GM12878 (cell line): ENCODE results near the gene IGFBP3. TPM values are rescaled to one million over a fixed set of nuclear protein-coding genes. Genes with fewer than 3 reads are reported as not detected.

Experiments used
- ATAC-seq: fragments of 200-7000 bp; cut with Tn5 transposase; 3 replicates; pipeline ENCODE4 v1.9.1; 2020; ENCODE audit warnings: mild to moderate bottlenecking, moderate library complexity
- BruUV-seq: library from RNA; stranded (reverse); fragments of 400-500 nt; replicated peaks from 2 replicates; lab custom pipeline; 2021; lab: Mats Ljungman, UMichigan
- CTCF ChIA-PET: fragments of 300-600 bp; sonication (Branson Sonifier 250); formaldehyde crosslinking; extraction: SDS; loops from one replicate; lab custom pipeline; 2021; ENCODE audit warnings: inconsistent platforms; lab: Yijun Ruan, JAX
- POLR2A ChIA-PET: fragments of 350-600 bp; formaldehyde crosslinking; extraction: SDS; loops from one replicate; lab custom pipeline; 2021; ENCODE audit warnings: inconsistent platforms; lab: Charles Lee
- RAD21 ChIA-PET: fragments of 300-600 bp; sonication (Branson Sonifier 250); formaldehyde crosslinking; loops from one replicate; lab custom pipeline; 2023; ENCODE audit warnings: antibody characterized with exemption; ENCODE audit not compliant: unreplicated experiment; lab: Charles Lee
- SMC1A ChIA-PET: fragments of 300-600 bp; sonication (Branson Sonifier 250); formaldehyde crosslinking; loops from one replicate; lab custom pipeline; 2023; ENCODE audit not compliant: unreplicated experiment, uncharacterized antibody; lab: Charles Lee
- DNase-seq: peaks from one replicate; pipeline ENCODE4 v3.0.0-alpha.2; 2011; ENCODE audit warnings: low read depth, low spot score
- FAIRE-seq: peaks from 3 replicates; lab custom pipeline; 2011; peaks lifted over from hg19 to GRCh38; lab: Jason Lieb, UNC
- H2AFZ ChIP-seq: 2 replicates; pipeline ENCODE4 v1.6.0; 2011; ENCODE audit warnings: low read depth, low read length, control low read depth; ENCODE audit not compliant: control insufficient read depth
- H3K27ac ChIP-seq: 2 replicates; pipeline ENCODE4 v1.5.1; 2011; ENCODE audit warnings: control low read depth; ENCODE audit not compliant: control insufficient read depth, insufficient read depth
- H3K27me3 ChIP-seq, 2 experiments: replicated peaks in 1 of 2; 2 replicates each; pipeline versions ENCODE4 v1.6.0 to v1.6.1; 2011; ENCODE audit warnings: low read length in 1 of 2; ENCODE audit not compliant: control insufficient read depth in 2 of 2, insufficient read depth in 2 of 2
- H3K36me3 ChIP-seq, 2 experiments: 2 replicates each; pipeline ENCODE4 v1.5.1; 2011; ENCODE audit warnings: low read length in 1 of 2; ENCODE audit not compliant: control insufficient read depth in 2 of 2, insufficient read depth in 2 of 2
- H3K4me1 ChIP-seq: 2 replicates; pipeline ENCODE4 v1.6.1; 2011; ENCODE audit warnings: mild to moderate bottlenecking, low read length, moderate library complexity, mixed read lengths; ENCODE audit not compliant: control insufficient read depth, insufficient read depth
- H3K4me2 ChIP-seq: 2 replicates; pipeline ENCODE4 v1.6.0; 2011; ENCODE audit warnings: control low read depth; ENCODE audit not compliant: control insufficient read depth, insufficient read depth
- H3K4me3 ChIP-seq: fragments of 200-600 bp; sonication (generic); 2 replicates; pipeline ENCODE4 v1.5.1; 2016
- H3K79me2 ChIP-seq: 2 replicates; pipeline ENCODE4 v1.6.0; 2011; ENCODE audit warnings: low read length; ENCODE audit not compliant: control insufficient read depth, insufficient read depth
- H3K9ac ChIP-seq: 2 replicates; pipeline ENCODE4 v1.8.0; 2011; ENCODE audit warnings: low read length, control low read depth, mixed read lengths; ENCODE audit not compliant: control insufficient read depth, insufficient read depth
- H3K9me3 ChIP-seq: replicated peaks from 3 replicates; pipeline ENCODE4 v1.5.1; 2011; ENCODE audit warnings: mild to moderate bottlenecking, low read length; ENCODE audit not compliant: control insufficient read depth, insufficient read depth
- H4K20me1 ChIP-seq: 2 replicates; pipeline ENCODE4 v1.6.0; 2011; ENCODE audit not compliant: control insufficient read depth, insufficient read depth
- ATF3 ChIP-seq: IDR thresholded peaks from 2 replicates; pipeline ENCODE4 v1.6.1; 2011; ENCODE audit warnings: low read depth, mild to moderate bottlenecking, low read length, moderate library complexity, borderline replicate concordance; ENCODE audit errors: extremely low read depth
- CBFB ChIP-seq: IDR thresholded peaks from 2 replicates; pipeline ENCODE4 v1.6.1; 2016; ENCODE audit warnings: antibody characterized with exemption, low read depth
- MEF2A ChIP-seq: IDR thresholded peaks from 2 replicates; pipeline ENCODE4 v1.6.1; 2011; ENCODE audit warnings: low read depth, mild to moderate bottlenecking, low read length, moderate library complexity; ENCODE audit not compliant: insufficient read depth
- NR2C2 ChIP-seq: IDR thresholded peaks from 2 replicates; pipeline ENCODE4 v1.6.1; 2011; ENCODE audit warnings: borderline replicate concordance, low read depth; ENCODE audit not compliant: control insufficient read depth, insufficient read length
- ZNF384 ChIP-seq: IDR thresholded peaks from 2 replicates; pipeline ENCODE4 v1.6.1; 2012; ENCODE audit warnings: low read depth, mild to moderate bottlenecking, low read length, improper control_type of control experiment, borderline replicate concordance
- WGBS: methylation state at CpG from one replicate; pipeline ENCODE4 v1.1.6; 2016; ENCODE audit warnings: low lambda C conversion rate; ENCODE audit not compliant: insufficient replicate concordance, insufficient coverage; ENCODE audit errors: missing lambda C conversion rate; 5-methylcytosine and 5-hydroxymethylcytosine counted together
- in situ Hi-C: fragments of 300-500 bp; cut with MboI; formaldehyde crosslinking; loops from 9 replicates; pipeline ENCODE4 v1.14.3; 2018; ENCODE audit warnings: mixed read lengths
- intact Hi-C: fragments of 100-400 bp; cut with micrococcal nuclease; formaldehyde crosslinking; loops from one replicate; pipeline ENCODE4 v1.14.2; 2022; ENCODE audit not compliant: unreplicated experiment
- polyA plus RNA-seq, 11 experiments: library from polyadenylated mRNA; depleted of rRNA in 4 of 11; unstranded in 6 of 11; stranded (reverse) in 5 of 11; fragments of >200 nt; fragmentation: Nextera tagmentation in 4 of 11; fragmentation: Illumina TruSeq in 1 of 11; extraction: Ambion mirVana in 4 of 11; extraction: Trizol in 1 of 11; gene quantifications; 1 replicate in 1 of 11; 2 replicates in 10 of 11; pipeline versions ENCODE4 v1.2.1 to v1.2.3, GENCODE V29; 2011 to 2016; ENCODE audit warnings: inconsistent platforms in 2 of 11, missing spikeins in 2 of 11, low read depth in 1 of 11
- total RNA-seq, 4 experiments: library from RNA; depleted of rRNA in 3 of 4; stranded (reverse); fragments of >200 nt in 3 of 4; fragmentation: Illumina TruSeq in 1 of 4; extraction: Trizol in 1 of 4; gene quantifications; 2 replicates each; pipeline versions ENCODE4 v1.2.1 to v1.2.3, GENCODE V29; 2013 to 2021

Gene IGFBP3
- total and polyA plus RNA-seq, 10 of the 15 experiments (the other 5 are each of a cell fraction or from before 2014, with no cell fraction given): 6.0 to 28.0 (median 15.6) TPM

GRCh38 chr7:45968312-45968711 lies 47.2 kb upstream of the IGFBP3 start (continued):
- TF ChIP-seq ATF3: no peak

GRCh38 chr7:45967591-45968157 lies 46.6 kb upstream of the IGFBP3 start:
- ChIA-PET RAD21 (no interaction called here), SMC1A (no interaction called here), POLR2A (no interaction called here), CTCF (interaction anchor here (0.7 to 1.2 kb wide), 2 partner anchors 50 to 1079 kb away, joined by 3 read pairs; no protein-coding TSS in a partner anchor)
- Histone ChIP-seq H3K36me3 (no peaks in the 10 kb centered on the region), H4K20me1 (no peaks in the 10 kb centered on the region), H3K27me3 (no peaks in the 10 kb centered on the region; a peak in 1 of 4 replicates), H2AFZ (no peak overlapping the region), H3K4me1 (no peaks in the 10 kb centered on the region), H3K4me2 (no peak overlapping the region), H3K79me2 (no peaks in the 10 kb centered on the region), H3K9ac (no peak overlapping the region), H3K9me3 (no peaks in the 10 kb centered on the region), H3K27ac (no peak overlapping the region), H3K4me3 (no peak overlapping the region)
- no TSS peak for BruUV-seq
- intact Hi-C loops: no loop called here
- ATAC-seq (no peak), FAIRE-seq (no peak), DNase-seq (no peak)
- TF ChIP-seq NR2C2 (no peak), CBFB (no peak), MEF2A (no peak), ZNF384 (no peak)
- in situ Hi-C loops: no loop called here
- 31% methylated on average over 5 of the region's 5 CpGs for WGBS
